K562 (cell line): Measurements from ENCODE around the gene INSR. TPM values are rescaled to one million over a fixed set of nuclear protein-coding genes. Genes with fewer than 3 reads are reported as not detected.

Experiments
- ATAC-seq: fragments of 200-7000 bp; cut with Tn5 transposase; 3 replicates; pipeline ENCODE4 v1.9.1; 2020; ENCODE audit warnings: moderate library complexity
- BruUV-seq: library from RNA; stranded (reverse); fragments of 400-500 nt; replicated peaks from 2 replicates; lab custom pipeline; 2021; lab: Mats Ljungman, UMichigan
- CTCF ChIA-PET: fragments of 300-600 bp; formaldehyde crosslinking; extraction: SDS; loops from one replicate; lab custom pipeline; 2021; ENCODE audit warnings: low intra/inter-chr PET ratio; lab: Yijun Ruan, JAX
- POLR2A ChIA-PET: fragments of 300-600, 350-650 bp; sonication (Branson Sonifier 250); formaldehyde crosslinking; extraction: SDS; loops from one replicate; lab custom pipeline; 2021; ENCODE audit warnings: antibody characterized with exemption, inconsistent platforms; lab: Yijun Ruan, JAX
- DNase-seq, 4 experiments: peaks; one replicate each; pipeline versions ENCODE4 v3.0.0 to v3.0.0-alpha.2; 2011 to 2018; ENCODE audit warnings: low spot score in 3 of 4, mixed read lengths in 3 of 4; ENCODE audit errors: extremely low read depth in 1 of 4
- FAIRE-seq: peaks from 2 replicates; lab custom pipeline; 2011; peaks lifted over from hg19 to GRCh38; lab: Jason Lieb, UNC
- H2AFZ ChIP-seq: 2 replicates; pipeline ENCODE4 v1.6.0; 2011; ENCODE audit warnings: low read depth, low read length, control low read depth, inconsistent platforms
- H3K27ac ChIP-seq: fragments of 200-600 bp; 3 replicates; pipeline ENCODE4 v1.8.0; 2011; ENCODE audit warnings: low read depth, mild to moderate bottlenecking, control low read depth, inconsistent platforms, low read length, moderate library complexity, mixed read lengths; ENCODE audit errors: extremely low read depth
- H3K27me3 ChIP-seq, 2 experiments: fragments of 300-600 bp in 1 of 2; 2 replicates in 1 of 2; 3 replicates in 1 of 2; pipeline versions ENCODE4 v1.6.0 to v1.8.0; 2011; ENCODE audit warnings: inconsistent platforms in 2 of 2, low read length in 2 of 2, mild to moderate bottlenecking in 1 of 2, mixed read lengths in 1 of 2, moderate library complexity in 1 of 2; ENCODE audit not compliant: control insufficient read depth in 2 of 2, insufficient read depth in 2 of 2
- H3K36me3 ChIP-seq: fragments of 300-600 bp; 3 replicates; pipeline ENCODE4 v1.8.0; 2011; ENCODE audit warnings: mild to moderate bottlenecking, low read length, inconsistent platforms; ENCODE audit not compliant: control insufficient read depth, insufficient read depth
- H3K4me1 ChIP-seq, 2 experiments: fragments of 200-600 bp in 1 of 2; replicated peaks in 1 of 2; 2 replicates in 1 of 2; 3 replicates in 1 of 2; pipeline versions ENCODE4 v1.5.1 to v1.8.0; 2011; ENCODE audit warnings: inconsistent platforms in 2 of 2, low read length in 2 of 2, mild to moderate bottlenecking in 1 of 2, mixed read lengths in 1 of 2, moderate library complexity in 1 of 2; ENCODE audit not compliant: control insufficient read depth in 2 of 2, insufficient read depth in 2 of 2
- H3K4me2 ChIP-seq: 2 replicates; pipeline ENCODE4 v1.6.1; 2011; ENCODE audit warnings: low read length, control low read depth, inconsistent platforms, mixed read lengths; ENCODE audit not compliant: insufficient read depth
- H3K4me3 ChIP-seq: fragments of 200-600 bp; sonication (generic), shearing (Covaris generic); 2 replicates; pipeline ENCODE4 v1.5.1; 2016; ENCODE audit warnings: control low read depth, inconsistent platforms
- H3K79me2 ChIP-seq: fragments of 200-600 bp; 3 replicates; pipeline ENCODE4 v1.8.0; 2011; ENCODE audit warnings: low read length, inconsistent platforms; ENCODE audit not compliant: control insufficient read depth, insufficient read depth
- H3K9ac ChIP-seq, 2 experiments: 2 replicates each; pipeline versions ENCODE4 v1.6.0 to v1.6.1; 2011; ENCODE audit warnings: low read depth in 2 of 2, low read length in 2 of 2, control low read depth in 1 of 2, inconsistent platforms in 1 of 2, mild to moderate bottlenecking in 1 of 2, mixed read lengths in 1 of 2; ENCODE audit not compliant: insufficient read depth in 1 of 2
- H3K9me1 ChIP-seq: one replicate; pipeline ENCODE4 v1.6.0; 2011; ENCODE audit warnings: inconsistent platforms, mild to moderate bottlenecking, low read length, moderate library complexity; ENCODE audit not compliant: control insufficient read depth, insufficient read depth
- H3K9me3 ChIP-seq: replicated peaks from 2 replicates; pipeline ENCODE4 v1.5.1; 2011; ENCODE audit warnings: low read depth, low read length, inconsistent platforms; ENCODE audit not compliant: control insufficient read depth, insufficient read depth
- H4K20me1 ChIP-seq: replicated peaks from 2 replicates; pipeline ENCODE4 v1.6.1; 2011; ENCODE audit warnings: low read length, inconsistent platforms, mixed read lengths; ENCODE audit not compliant: control insufficient read depth, insufficient read depth
- C11orf30 ChIP-seq: fragments of 450-650 bp; IDR thresholded peaks from 2 replicates; pipeline ENCODE4 v1.6.1; 2016; ENCODE audit warnings: low read depth, mild to moderate bottlenecking
- CREB3 ChIP-seq: fragments of 450-650 bp; conservative IDR thresholded peaks from 2 replicates; pipeline ENCODE4 v1.6.1; 2016; ENCODE audit warnings: missing genetic modification characterization, low read depth, mild to moderate bottlenecking, missing compliant biosample characterization, moderate library complexity
- SP2 ChIP-seq: IDR thresholded peaks from 2 replicates; pipeline ENCODE4 v1.6.1; 2011; ENCODE audit warnings: mild to moderate bottlenecking, low read depth, low read length, moderate library complexity; ENCODE audit not compliant: poor library complexity, severe bottlenecking; ENCODE audit errors: extremely low read depth
- THRA ChIP-seq: fragments of 450-650 bp; IDR thresholded peaks from 2 replicates; pipeline ENCODE4 v1.6.1; 2017; ENCODE audit warnings: mild to moderate bottlenecking, moderate library complexity
- U2AF2 ChIP-seq: fragments of 200-400 bp; formaldehyde crosslinking; optimal IDR thresholded peaks from 2 replicates; pipeline ENCODE3; 2017; ENCODE audit warnings: low read depth, mild to moderate bottlenecking, low read length
- WGBS: fragments of 100-300 bp; shearing (Covaris generic); methylation state at CpG from one replicate; pipeline ENCODE4 v1.1.6; 2016; ENCODE audit warnings: low coverage, mixed read lengths; ENCODE audit not compliant: insufficient coverage; ENCODE audit errors: missing lambda C conversion rate; 5-methylcytosine and 5-hydroxymethylcytosine counted together
- in situ Hi-C: fragments of 300-500 bp; cut with MboI; formaldehyde crosslinking; loops from 4 replicates; pipeline ENCODE4 v1.15.0; 2018; ENCODE audit warnings: inconsistent platforms, mixed read lengths
- intact Hi-C: fragments of 100-400 bp; cut with micrococcal nuclease; formaldehyde crosslinking; loops from 2 replicates; pipeline ENCODE4 v1.14.2; 2022
- polyA plus RNA-seq, 8 experiments: library from polyadenylated mRNA; depleted of rRNA in 4 of 8; stranded (reverse) in 5 of 8; unstranded in 3 of 8; fragments of >200 nt; fragmentation: Nextera tagmentation in 2 of 8; fragmentation: Illumina TruSeq in 1 of 8; extraction: Ambion mirVana in 2 of 8; extraction: Trizol in 1 of 8; gene quantifications; 2 replicates each; pipeline versions ENCODE4 v1.2.1 to v1.2.3, GENCODE V29; 2011 to 2014; ENCODE audit warnings: inconsistent platforms in 1 of 8, missing spikeins in 1 of 8
- total RNA-seq, 7 experiments: library from RNA; depleted of rRNA in 6 of 7; stranded (reverse); fragments of >200 nt in 6 of 7; fragmentation: Illumina TruSeq in 2 of 7; extraction: Trizol in 2 of 7; gene quantifications; 2 replicates each; pipeline versions ENCODE4 v1.2.1 to v1.2.3, GENCODE V29; 2011 to 2021; ENCODE audit warnings: low replicate concordance in 1 of 7

INSR gene
- total and polyA plus RNA-seq, 9 of the 15 experiments (the other 6 are each of a cell fraction or from before 2014, with no cell fraction given), result 0.04 to 0.88 (median 0.41) TPM

- FAIRE-seq, result no peak
- ATAC-seq, result no peak
- no peak overlapping the region for H3K4me3 ChIP-seq
- BruUV-seq, result no TSS peak
- H3K27ac ChIP-seq, result no peak overlapping the region
- WGBS, result 0% methylated on average over 2 of the region's 6 CpGs
- H2AFZ ChIP-seq, result no peak overlapping the region
- H3K9me3 ChIP-seq, result no peaks in the 10 kb centered on the region
- H3K36me3 ChIP-seq, result no peaks in the 10 kb centered on the region
- H3K79me2 ChIP-seq, result no peaks in the 10 kb centered on the region
- H4K20me1 ChIP-seq, result no peaks in the 10 kb centered on the region
- in situ Hi-C loops, result no loop called here
- no peak for DNase-seq
- H3K9me1 ChIP-seq, result no peaks in the 10 kb centered on the region
- H3K4me1 ChIP-seq, result no peaks in the 10 kb centered on the region
- intact Hi-C loops, result no loop called here
- H3K4me2 ChIP-seq, result no peak overlapping the region
- CTCF ChIA-PET, result no interaction called here
- TF ChIP-seq U2AF2 (no peak), C11orf30 (no peak), THRA (no peak), CREB3 (no peak), SP2 (no peak)
- TF ChIP-seq, all 486 proteins: peak for 0
- Histone ChIP-seq H3K27me3 (peaks cover 2 to 15% of the 10 kb centered on the region in 2 experiments; a peak in 3 of 5 replicates), H3K9ac (no peak overlapping the region)
- POLR2A ChIA-PET, result interaction anchor here (0.6 kb wide), 1 partner anchor 8 kb away, joined by 3 read pairs; no protein-coding TSS in a partner anchor
Observed at GRCh38 chr19:7168941-7169340, 125.3 kb downstream of the INSR start.
